H9 (cell line): ENCODE data around the gene ITGB8. TPM values are rescaled to one million over a fixed set of nuclear protein-coding genes. Genes with fewer than 3 reads are reported as not detected.

Experiments
- DNase-seq: peaks from one replicate; pipeline ENCODE4 v3.0.0-alpha.2; 2017
- H2AFZ ChIP-seq: one replicate; pipeline ENCODE4 v1.6.1; 2013; ENCODE audit warnings: mild to moderate bottlenecking, low read length, control low read depth, moderate library complexity
- H2AK5ac ChIP-seq: 2 replicates; pipeline ENCODE4 v1.6.1; 2013; ENCODE audit warnings: low read length, control low read depth, mixed read lengths; ENCODE audit not compliant: insufficient read length
- H2BK120ac ChIP-seq: one replicate; pipeline ENCODE4 v1.6.1; 2013; ENCODE audit warnings: low read depth, mild to moderate bottlenecking, low read length, control low read depth, inconsistent platforms; ENCODE audit not compliant: poor library complexity, severe bottlenecking
- H2BK12ac ChIP-seq: 2 replicates; pipeline ENCODE4 v1.6.1; 2013; ENCODE audit warnings: low read length, control low read depth, mixed read lengths, low read depth; ENCODE audit not compliant: insufficient read length
- H2BK15ac ChIP-seq: 2 replicates; pipeline ENCODE4 v1.6.1; 2013; ENCODE audit warnings: low read depth, low read length, control low read depth
- H2BK20ac ChIP-seq: one replicate; pipeline ENCODE4 v1.6.1; 2013; ENCODE audit warnings: low read depth, mild to moderate bottlenecking, low read length, control low read depth, inconsistent platforms; ENCODE audit not compliant: poor library complexity, severe bottlenecking
- H2BK5ac ChIP-seq: 2 replicates; pipeline ENCODE4 v1.6.1; 2013; ENCODE audit warnings: low read length, control low read depth, mixed read lengths; ENCODE audit not compliant: insufficient read length
- H3K14ac ChIP-seq: 2 replicates; pipeline ENCODE4 v1.6.1; 2013; ENCODE audit warnings: low read length, control low read depth; ENCODE audit not compliant: insufficient read depth
- H3K18ac ChIP-seq: 2 replicates; pipeline ENCODE4 v1.6.1; 2013; ENCODE audit warnings: low read depth, mild to moderate bottlenecking, mixed read lengths, low read length, control low read depth; ENCODE audit not compliant: insufficient read length
- H3K23ac ChIP-seq: 2 replicates; pipeline ENCODE4 v1.6.1; 2013; ENCODE audit warnings: low read length, control low read depth, mixed read lengths, low read depth; ENCODE audit not compliant: insufficient read length
- H3K23me2 ChIP-seq: 2 replicates; pipeline ENCODE4 v1.6.1; 2013; ENCODE audit warnings: low read depth, mild to moderate bottlenecking, mixed read lengths, low read length, control low read depth; ENCODE audit not compliant: insufficient read length, poor library complexity, severe bottlenecking
- H3K27ac ChIP-seq: 2 replicates; pipeline ENCODE4 v1.5.1; 2013; ENCODE audit warnings: low read length, control low read depth, mixed read lengths, low read depth; ENCODE audit not compliant: insufficient read length
- H3K27me3 ChIP-seq: 2 replicates; pipeline ENCODE4 v1.6.1; 2013; ENCODE audit warnings: low read length, control low read depth, inconsistent platforms; ENCODE audit not compliant: insufficient read depth
- H3K4ac ChIP-seq: 2 replicates; pipeline ENCODE4 v1.6.1; 2013; ENCODE audit warnings: low read depth, mild to moderate bottlenecking, control low read depth, inconsistent platforms, low read length, moderate library complexity
- H3K4me1 ChIP-seq: 2 replicates; pipeline ENCODE4 v1.6.1; 2013; ENCODE audit warnings: low read length, control low read depth, inconsistent platforms; ENCODE audit not compliant: insufficient read depth
- H3K4me2 ChIP-seq: 2 replicates; pipeline ENCODE4 v1.6.1; 2013; ENCODE audit warnings: low read length, control low read depth, mixed read lengths; ENCODE audit not compliant: insufficient read length, insufficient read depth
- H3K56ac ChIP-seq: 2 replicates; pipeline ENCODE4 v1.6.1; 2013; ENCODE audit warnings: low read depth, mild to moderate bottlenecking, mixed read lengths, low read length, control low read depth; ENCODE audit not compliant: insufficient read length
- H3K79me1 ChIP-seq: 2 replicates; pipeline ENCODE4 v1.6.1; 2013; ENCODE audit warnings: low read depth, mild to moderate bottlenecking, moderate library complexity, low read length, control low read depth, inconsistent platforms; ENCODE audit not compliant: insufficient read depth, poor library complexity, severe bottlenecking
- H3K79me2 ChIP-seq: 2 replicates; pipeline ENCODE4 v1.6.1; 2013; ENCODE audit warnings: low read length, control low read depth, inconsistent platforms; ENCODE audit not compliant: insufficient read depth
- H3K9ac ChIP-seq: 2 replicates; pipeline ENCODE4 v1.6.1; 2013; ENCODE audit warnings: low read length, control low read depth, mixed read lengths; ENCODE audit not compliant: insufficient read length; ENCODE audit errors: extremely low read depth
- H3K9me3 ChIP-seq: one replicate; pipeline ENCODE4 v1.6.1; 2013; ENCODE audit warnings: low read depth, low read length, inconsistent platforms; ENCODE audit not compliant: control insufficient read depth
- H3T11ph ChIP-seq: one replicate; pipeline ENCODE4 v1.6.1; 2013; ENCODE audit warnings: mild to moderate bottlenecking, low read length, control low read depth, inconsistent platforms
- H4K20me1 ChIP-seq: one replicate; pipeline ENCODE4 v1.6.1; 2013; ENCODE audit not compliant: control insufficient read depth, insufficient read length, insufficient read depth
- H4K5ac ChIP-seq: 2 replicates; pipeline ENCODE4 v1.6.1; 2013; ENCODE audit warnings: low read depth, mild to moderate bottlenecking, mixed read lengths, low read length, control low read depth; ENCODE audit not compliant: insufficient read length
- H4K8ac ChIP-seq: replicated peaks from 2 replicates; pipeline ENCODE4 v1.6.1; 2013; ENCODE audit warnings: low read length, control low read depth, mixed read lengths, low read depth; ENCODE audit not compliant: insufficient read length
- H4K91ac ChIP-seq: 2 replicates; pipeline ENCODE4 v1.6.1; 2013; ENCODE audit warnings: low read depth, mild to moderate bottlenecking, moderate library complexity, mixed read lengths, low read length, control low read depth; ENCODE audit not compliant: insufficient read length
- H3K27ac Mint-ChIP-seq, 3 experiments: 2 replicates in 2 of 3; 3 replicates in 1 of 3; pipeline ENCODE4 v1.8.0; 2020 to 2021; ENCODE audit warnings: mixed read lengths in 3 of 3, mild to moderate bottlenecking in 1 of 3, moderate library complexity in 1 of 3
- H3K27me3 Mint-ChIP-seq: 2 replicates; pipeline ENCODE4 v1.8.0; 2021; ENCODE audit warnings: low read depth, mild to moderate bottlenecking, moderate library complexity, mixed read lengths
- H3K36me3 Mint-ChIP-seq, 3 experiments: 2 replicates in 2 of 3; 3 replicates in 1 of 3; pipeline ENCODE4 v1.8.0; 2020 to 2021; ENCODE audit warnings: low read depth in 3 of 3, mixed read lengths in 3 of 3; ENCODE audit not compliant: insufficient read depth in 1 of 3
- H3K4me1 Mint-ChIP-seq, 2 experiments: 2 replicates each; pipeline ENCODE4 v1.8.0; 2020; ENCODE audit warnings: mixed read lengths in 2 of 2
- H3K4me3 Mint-ChIP-seq, 2 experiments: 2 replicates in 1 of 2; 3 replicates in 1 of 2; pipeline ENCODE4 v1.8.0; 2020 to 2021; ENCODE audit warnings: mild to moderate bottlenecking in 2 of 2, mixed read lengths in 2 of 2, moderate library complexity in 1 of 2
- H3K9me3 Mint-ChIP-seq, 2 experiments: 2 replicates in 1 of 2; 3 replicates in 1 of 2; pipeline ENCODE4 v1.8.0; 2020; ENCODE audit warnings: mild to moderate bottlenecking in 2 of 2, mixed read lengths in 2 of 2, moderate library complexity in 1 of 2
- WGBS: extraction: QIAGEN DNeasy Blood & Tissue Kit; methylation state at CpG from one replicate; pipeline ENCODE4 v1.1.7; 2013; ENCODE audit warnings: missing lambda C conversion rate, low lambda C conversion rate, mixed read lengths; ENCODE audit not compliant: insufficient read length; ENCODE audit errors: extremely low coverage; 5-methylcytosine and 5-hydroxymethylcytosine counted together
- total RNA-seq: library from RNA; stranded (reverse); gene quantifications from 2 replicates; pipeline ENCODE4 v1.2.1, GENCODE V29; 2021
- TF ChIP-seq, protein P1 (sequence below): fragments of 200-600 bp; sonication (generic); conservative IDR thresholded peaks from 3 replicates; pipeline ENCODE4 v1.8.0; 2021; ENCODE audit warnings: antibody characterized with exemption, mild to moderate bottlenecking

Gene ITGB8
- total RNA-seq, 1 experiment from 2014 or later: 7.6 TPM

- H3K4me3 Mint-ChIP-seq: no peak overlapping the region
- Histone ChIP-seq H3T11ph (no peak overlapping the region), H3K23me2 (no peaks in the 10 kb centered on the region), H3K23ac (no peak overlapping the region), H3K4me1 (no peaks in the 10 kb centered on the region), H3K9ac (no peak overlapping the region), H2BK15ac (no peak overlapping the region), H4K91ac (no peak overlapping the region), H4K5ac (no peak overlapping the region), H2BK20ac (no peak overlapping the region), H2AFZ (no peak overlapping the region), H3K56ac (no peak overlapping the region), H2BK120ac (no peak overlapping the region), H3K79me2 (no peaks in the 10 kb centered on the region), H3K27ac (no peak overlapping the region), H3K79me1 (no peaks in the 10 kb centered on the region), H3K27me3 (no peaks in the 10 kb centered on the region), H4K20me1 (no peaks in the 10 kb centered on the region), H3K9me3 (no peaks in the 10 kb centered on the region), H2BK5ac (no peak overlapping the region), H3K14ac (no peak overlapping the region), H3K4me2 (no peak overlapping the region), H2BK12ac (no peak overlapping the region), H3K18ac (no peak overlapping the region), H3K4ac (no peak overlapping the region), H4K8ac (no peak overlapping the region), H2AK5ac (no peak overlapping the region)
- H3K27me3 Mint-ChIP-seq: no peaks in the 10 kb centered on the region
- WGBS: no CpG with 5 or more reads among the region's 1 CpG
- no peak overlapping the region for H3K27ac Mint-ChIP-seq
- peaks cover 0 to under 1% (median under 1%) of the 10 kb centered on the region in 3 experiments; a peak in 2 of 7 replicates for H3K36me3 Mint-ChIP-seq
- DNase-seq: no peak
- no peaks in the 10 kb centered on the region for H3K9me3 Mint-ChIP-seq
- H3K4me1 Mint-ChIP-seq: no peaks in the 10 kb centered on the region
- TF ChIP-seq, protein P1, sequence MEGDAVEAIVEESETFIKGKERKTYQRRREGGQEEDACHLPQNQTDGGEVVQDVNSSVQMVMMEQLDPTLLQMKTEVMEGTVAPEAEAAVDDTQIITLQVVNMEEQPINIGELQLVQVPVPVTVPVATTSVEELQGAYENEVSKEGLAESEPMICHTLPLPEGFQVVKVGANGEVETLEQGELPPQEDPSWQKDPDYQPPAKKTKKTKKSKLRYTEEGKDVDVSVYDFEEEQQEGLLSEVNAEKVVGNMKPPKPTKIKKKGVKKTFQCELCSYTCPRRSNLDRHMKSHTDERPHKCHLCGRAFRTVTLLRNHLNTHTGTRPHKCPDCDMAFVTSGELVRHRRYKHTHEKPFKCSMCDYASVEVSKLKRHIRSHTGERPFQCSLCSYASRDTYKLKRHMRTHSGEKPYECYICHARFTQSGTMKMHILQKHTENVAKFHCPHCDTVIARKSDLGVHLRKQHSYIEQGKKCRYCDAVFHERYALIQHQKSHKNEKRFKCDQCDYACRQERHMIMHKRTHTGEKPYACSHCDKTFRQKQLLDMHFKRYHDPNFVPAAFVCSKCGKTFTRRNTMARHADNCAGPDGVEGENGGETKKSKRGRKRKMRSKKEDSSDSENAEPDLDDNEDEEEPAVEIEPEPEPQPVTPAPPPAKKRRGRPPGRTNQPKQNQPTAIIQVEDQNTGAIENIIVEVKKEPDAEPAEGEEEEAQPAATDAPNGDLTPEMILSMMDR: no peak
Observed at GRCh38 chr7:20374399-20374798, 43.7 kb downstream of the ITGB8 start.
